Rectal smooth muscle tissue (tissue), 1 donor: ENCODE data around the gene TNXB.
"Not testable (repeated sequence)": the region's sequence is repeated elsewhere in the genome, so short reads cannot be mapped to it uniquely, and the experiment has no call there.

Experiments
- H3K27ac ChIP-seq: one replicate; pipeline ENCODE4 v1.7.0; 2013; ENCODE audit warnings: low read depth, low read length, inconsistent platforms
- H3K27me3 ChIP-seq: one replicate; pipeline ENCODE4 v1.7.0; 2013; ENCODE audit warnings: low read length; ENCODE audit not compliant: control insufficient read depth, insufficient read depth
- H3K36me3 ChIP-seq: one replicate; pipeline ENCODE4 v1.7.0; 2013; ENCODE audit warnings: low read length; ENCODE audit not compliant: control insufficient read depth, insufficient read depth
- H3K4me1 ChIP-seq: one replicate; pipeline ENCODE4 v1.7.0; 2013; ENCODE audit warnings: low read length; ENCODE audit not compliant: control insufficient read depth, insufficient read depth
- H3K4me3 ChIP-seq: one replicate; pipeline ENCODE4 v1.7.0; 2013; ENCODE audit warnings: low read length
- H3K9ac ChIP-seq: one replicate; pipeline ENCODE4 v1.7.0; 2013; ENCODE audit warnings: low read length

The TNXB gene

GRCh38 chr6:32050562-32050961 is 58.6 kb downstream of the TNXB start:
- no peaks in the 10 kb centered on the region for H3K4me1 ChIP-seq
- no peak overlapping the region for H3K9ac ChIP-seq
- no peaks in the 10 kb centered on the region for H3K36me3 ChIP-seq
- no peak overlapping the region for H3K27ac ChIP-seq
- no peak overlapping the region for H3K4me3 ChIP-seq
- no peaks in the 10 kb centered on the region for H3K27me3 ChIP-seq

- H3K27ac ChIP-seq, H3K4me1 ChIP-seq: not testable (repeated sequence)
Observed at GRCh38 chr6:32049736-32050135, 59.4 kb downstream of the TNXB start.

GRCh38 chr6:32049149-32049548 is 60.0 kb downstream of the TNXB start:
- not testable (repeated sequence) for H3K4me1 ChIP-seq, H3K9ac ChIP-seq, H3K27me3 ChIP-seq, H3K36me3 ChIP-seq, H3K4me3 ChIP-seq, H3K27ac ChIP-seq

More at GRCh38 chr6:32049736-32050135, 59.4 kb downstream of the TNXB start:
- not testable (repeated sequence) for H3K9ac ChIP-seq, H3K27me3 ChIP-seq, H3K36me3 ChIP-seq, H3K4me3 ChIP-seq

DNA sequence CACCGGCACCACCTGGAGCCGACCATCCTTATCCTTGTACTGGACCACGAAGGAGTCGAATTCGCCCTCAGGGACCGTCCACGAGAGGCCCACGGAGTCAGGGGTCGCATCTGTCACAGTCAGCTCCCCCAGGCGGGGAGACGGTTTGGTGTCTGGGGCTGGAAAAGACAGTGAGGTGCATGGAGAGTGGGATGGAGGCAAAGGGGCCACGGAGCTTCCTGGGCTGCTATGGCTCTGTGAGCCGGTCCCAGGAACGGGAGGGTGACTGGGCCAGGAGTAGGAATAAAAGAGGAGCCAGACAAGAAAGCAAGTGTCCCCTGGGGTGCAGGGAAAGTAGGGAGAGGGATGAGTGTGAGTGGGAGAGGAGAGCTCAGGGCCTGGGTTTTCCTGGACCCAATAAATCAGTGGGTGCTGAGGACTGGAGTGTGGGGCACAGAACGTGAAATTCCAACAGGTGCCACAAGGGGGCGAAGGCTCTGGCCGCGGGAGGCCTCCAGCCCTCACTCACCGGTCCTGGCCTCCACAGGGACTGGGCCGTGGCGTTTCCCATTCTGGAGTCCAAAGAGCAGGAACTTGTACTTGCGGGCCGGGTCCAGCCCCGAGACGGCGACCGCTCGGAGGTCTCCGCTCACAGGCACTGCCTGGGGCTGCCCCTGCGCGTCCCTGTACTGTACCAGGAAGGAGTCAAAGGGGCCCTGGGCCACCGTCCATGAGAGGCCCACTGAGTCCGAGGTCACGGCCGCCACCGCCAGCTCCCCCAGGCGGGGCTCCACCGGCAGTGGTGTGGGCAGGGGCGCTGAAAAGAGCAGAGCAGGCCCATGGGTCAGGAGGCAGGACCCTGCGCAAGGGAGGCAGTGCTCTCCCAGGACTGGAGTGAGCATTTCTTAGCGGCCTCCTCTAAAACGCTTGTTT is 61.0 kb downstream of the TNXB start:
- Histone ChIP-seq H3K27me3 (no peaks in the 10 kb centered on the region), H3K4me3 (no peak overlapping the region), H3K36me3 (no peaks in the 10 kb centered on the region), H3K9ac (no peak overlapping the region), H3K4me1 (no peaks in the 10 kb centered on the region), H3K27ac (peak overlapping the region; percentile 7)

GRCh38 chr6:32047539-32047854 is 61.6 kb downstream of the TNXB start:
- Histone ChIP-seq H3K4me1 (no peaks in the 10 kb centered on the region), H3K27ac (peak overlapping the region; percentile 7), H3K4me3 (no peak overlapping the region), H3K27me3 (no peaks in the 10 kb centered on the region), H3K36me3 (no peaks in the 10 kb centered on the region), H3K9ac (no peak overlapping the region)

- Histone ChIP-seq H3K27ac (peak overlapping the region; percentile 63), H3K27me3 (no peaks in the 10 kb centered on the region), H3K4me1 (no peaks in the 10 kb centered on the region), H3K9ac (no peak overlapping the region), H3K4me3 (no peak overlapping the region), H3K36me3 (no peaks in the 10 kb centered on the region)
Observed at GRCh38 chr6:32047084-32047478, 62.1 kb downstream of the TNXB start.

DNA sequence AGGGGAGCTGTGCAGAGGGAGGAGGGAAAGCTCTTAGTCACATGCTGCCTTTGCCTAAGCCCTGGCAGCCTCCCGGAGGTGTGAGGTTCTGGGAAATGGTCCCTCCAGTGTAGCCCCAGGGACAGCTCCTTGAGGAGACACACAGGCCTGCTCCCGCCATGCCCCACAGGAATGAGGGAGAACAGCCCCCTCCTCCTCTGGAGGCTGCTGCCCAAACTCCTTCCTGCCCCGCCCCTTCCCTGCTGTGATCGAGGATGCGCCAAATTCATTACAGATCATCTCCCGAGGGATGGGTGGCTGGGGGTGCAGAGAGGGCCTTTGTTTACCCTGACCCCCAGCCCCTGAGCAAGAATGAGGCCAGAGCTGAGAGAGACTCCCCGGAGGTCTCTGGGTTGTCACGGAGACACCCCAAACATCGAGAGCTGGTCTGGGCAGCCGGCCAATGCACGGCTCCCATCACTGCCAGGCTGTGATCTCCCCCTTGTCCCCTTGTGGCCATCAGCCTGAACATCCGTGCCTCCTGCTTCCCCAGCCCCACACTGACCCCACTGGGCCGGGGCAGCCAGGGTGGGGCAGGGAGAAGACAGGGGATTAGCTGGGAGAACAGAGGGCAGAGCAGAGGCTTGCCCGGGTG is 62.6 kb downstream of the TNXB start:
- Histone ChIP-seq H3K36me3 (no peaks in the 10 kb centered on the region), H3K4me3 (no peak overlapping the region)

GRCh38 chr6:32045811-32046449 is 63.2 kb downstream of the TNXB start:
- Histone ChIP-seq H3K36me3 (no peaks in the 10 kb centered on the region), H3K27me3 (no peaks in the 10 kb centered on the region), H3K9ac (no peak overlapping the region), H3K27ac (peak overlapping the region; percentile 63), H3K4me1 (no peaks in the 10 kb centered on the region), H3K4me3 (no peak overlapping the region)

More for the DNA sequence above, 62.6 kb downstream of the TNXB start:
- H3K9ac ChIP-seq: no peak overlapping the region
- no peaks in the 10 kb centered on the region for H3K4me1 ChIP-seq
- H3K27me3 ChIP-seq: no peaks in the 10 kb centered on the region
- H3K27ac ChIP-seq: peak overlapping the region; percentile 63

GRCh38 chr6:32044916-32045315 is 64.2 kb downstream of the TNXB start:
- H3K27ac ChIP-seq, H3K4me1 ChIP-seq, H3K9ac ChIP-seq, H3K27me3 ChIP-seq, H3K36me3 ChIP-seq, H3K4me3 ChIP-seq: not testable (repeated sequence)

GRCh38 chr6:32043589-32044380 is 65.4 kb downstream of the TNXB start:
- not testable (repeated sequence) for H3K9ac ChIP-seq, H3K36me3 ChIP-seq, H3K27ac ChIP-seq

GRCh38 chr6:32042276-32042675 is 66.9 kb downstream of the TNXB start:
- not testable (repeated sequence) for H3K4me3 ChIP-seq, H3K9ac ChIP-seq, H3K36me3 ChIP-seq, H3K4me1 ChIP-seq, H3K27ac ChIP-seq, H3K27me3 ChIP-seq

More at GRCh38 chr6:32043589-32044380, 65.4 kb downstream of the TNXB start:
- H3K4me1 ChIP-seq, H3K27me3 ChIP-seq, H3K4me3 ChIP-seq: not testable (repeated sequence)

GRCh38 chr6:32041385-32041784 is 67.8 kb downstream of the TNXB start:
- not testable (repeated sequence) for H3K27me3 ChIP-seq, H3K27ac ChIP-seq, H3K4me1 ChIP-seq, H3K9ac ChIP-seq, H3K4me3 ChIP-seq, H3K36me3 ChIP-seq
